ENCODE measurements around the gene RAB21. TPM values are rescaled to one million over a fixed set of nuclear protein-coding genes. Genes with fewer than 3 reads are reported as not detected.
"Not testable (repeated sequence)": the region's sequence is repeated elsewhere in the genome, so short reads cannot be mapped to it uniquely, and the experiment has no call there.

The RAB21 gene
- polyA plus RNA-seq, 1 donor from 2014 or later, result 16.2 TPM

- H3K36me3 Mint-ChIP-seq, result peaks cover 1% of the 10 kb centered on the region
- no peaks in the 10 kb centered on the region for H3K4me1 Mint-ChIP-seq
- H3K4me3 Mint-ChIP-seq, result no peak overlapping the region
- peaks cover 2 to 6% (median 5%) of the 10 kb centered on the region in 3 donors for H3K9me3 Mint-ChIP-seq
- no peaks in the 10 kb centered on the region for H3K27me3 Mint-ChIP-seq
- no peak overlapping the region for H3K27ac Mint-ChIP-seq
Observed at GRCh38 chr12:71799106-71799505, 44.4 kb downstream of the RAB21 start.

- no peak overlapping the region for H3K4me3 Mint-ChIP-seq
- H3K27ac Mint-ChIP-seq, result no peak overlapping the region
- peaks cover 1% of the 10 kb centered on the region for H3K36me3 Mint-ChIP-seq
- H3K9me3 Mint-ChIP-seq, result peaks cover 2 to 6% (median 5%) of the 10 kb centered on the region in 3 donors
- H3K27me3 Mint-ChIP-seq, result peaks cover 3% of the 10 kb centered on the region
- H3K4me1 Mint-ChIP-seq, result no peaks in the 10 kb centered on the region
Observed at GRCh38 chr12:71800177-71800576, 45.5 kb downstream of the RAB21 start.

GRCh38 chr12:71804505-71804904 is 49.8 kb downstream of the RAB21 start:
- Mint-ChIP-seq H3K4me3 (no peak overlapping the region), H3K27me3 (peaks cover 22% of the 10 kb centered on the region), H3K36me3 (peaks cover 1% of the 10 kb centered on the region), H3K9me3 (peaks cover 2 to 6% (median 3%) of the 10 kb centered on the region in 3 donors), H3K4me1 (no peaks in the 10 kb centered on the region), H3K27ac (no peak overlapping the region)

GRCh38 chr12:71810921-71811320 is 56.3 kb downstream of the RAB21 start:
- Mint-ChIP-seq H3K4me3 (no peak overlapping the region), H3K27me3 (peaks cover 20% of the 10 kb centered on the region), H3K27ac (no peak overlapping the region), H3K9me3 (no peaks in the 10 kb centered on the region), H3K36me3 (no peaks in the 10 kb centered on the region), H3K4me1 (no peaks in the 10 kb centered on the region)

GRCh38 chr12:71815242-71815641 is 60.6 kb downstream of the RAB21 start:
- not testable (repeated sequence) for H3K36me3 Mint-ChIP-seq, H3K27ac Mint-ChIP-seq, H3K4me1 Mint-ChIP-seq, H3K4me3 Mint-ChIP-seq, H3K27me3 Mint-ChIP-seq, H3K9me3 Mint-ChIP-seq

- H3K4me3 Mint-ChIP-seq, H3K36me3 Mint-ChIP-seq, H3K27ac Mint-ChIP-seq, H3K27me3 Mint-ChIP-seq, H3K4me1 Mint-ChIP-seq, H3K9me3 Mint-ChIP-seq: not testable (repeated sequence)
Observed at GRCh38 chr12:71822088-71822487, 67.4 kb downstream of the RAB21 start.

- H3K4me3 Mint-ChIP-seq, result no peak overlapping the region
- no peaks in the 10 kb centered on the region for H3K4me1 Mint-ChIP-seq
- peaks cover 0 to 6% (median 0%) of the 10 kb centered on the region in 3 donors for H3K9me3 Mint-ChIP-seq
- H3K27me3 Mint-ChIP-seq, result no peaks in the 10 kb centered on the region
- no peaks in the 10 kb centered on the region for H3K36me3 Mint-ChIP-seq
- no peak overlapping the region for H3K27ac Mint-ChIP-seq
Observed at GRCh38 chr12:71828813-71829212, 74.2 kb downstream of the RAB21 start.

GRCh38 chr12:71837356-71837755 is 82.7 kb downstream of the RAB21 start:
- Mint-ChIP-seq H3K4me3 (peak overlapping the region in 2 of 4 donors; percentile 6 to 92), H3K36me3 (no peaks in the 10 kb centered on the region), H3K4me1 (peaks cover 15 to 30% (median 30%) of the 10 kb centered on the region in 3 donors), H3K9me3 (peaks cover 0 to 2% (median 0%) of the 10 kb centered on the region in 3 donors), H3K27ac (peak overlapping the region in 1 of 3 donors; percentile 72), H3K27me3 (peaks cover 9% of the 10 kb centered on the region)

- H3K36me3 Mint-ChIP-seq, result no peaks in the 10 kb centered on the region
- H3K4me3 Mint-ChIP-seq, result peak overlapping the region in 2 of 4 donors; percentile 74 to 92
- peaks cover 16 to 31% (median 31%) of the 10 kb centered on the region in 3 donors for H3K4me1 Mint-ChIP-seq
- H3K27ac Mint-ChIP-seq, result peak overlapping the region; percentile 31 to 96 (median 68)
- H3K27me3 Mint-ChIP-seq, result peaks cover 9% of the 10 kb centered on the region
- H3K9me3 Mint-ChIP-seq, result no peaks in the 10 kb centered on the region
Observed at GRCh38 chr12:71838231-71838630, 83.6 kb downstream of the RAB21 start.

- Mint-ChIP-seq H3K4me1 (peaks cover 16 to 31% (median 31%) of the 10 kb centered on the region in 3 donors), H3K36me3 (no peaks in the 10 kb centered on the region), H3K27ac (peak overlapping the region; percentile 96 to 99 (median 99)), H3K4me3 (peak overlapping the region; percentile 91 to 97 (median 94)), H3K9me3 (no peaks in the 10 kb centered on the region), H3K27me3 (peaks cover 9% of the 10 kb centered on the region)
Observed at GRCh38 chr12:71838676-71839075, 84.0 kb downstream of the RAB21 start.

GRCh38 chr12:71840231-71840847 is 85.7 kb downstream of the RAB21 start:
- H3K27me3 Mint-ChIP-seq, result peaks cover 5% of the 10 kb centered on the region
- H3K27ac Mint-ChIP-seq, result peak overlapping the region; percentile 96 to 99 (median 99)
- H3K36me3 Mint-ChIP-seq, result no peaks in the 10 kb centered on the region
- H3K4me3 Mint-ChIP-seq, result peak overlapping the region; percentile 91 to 97 (median 94)
- no peaks in the 10 kb centered on the region for H3K9me3 Mint-ChIP-seq
- H3K4me1 Mint-ChIP-seq, result peaks cover 16 to 31% (median 31%) of the 10 kb centered on the region in 3 donors

GRCh38 chr12:71846322-71846940 is 91.8 kb downstream of the RAB21 start:
- no peaks in the 10 kb centered on the region for H3K9me3 Mint-ChIP-seq
- peak overlapping the region in 1 of 3 donors; percentile 34 for H3K27ac Mint-ChIP-seq
- H3K36me3 Mint-ChIP-seq, result peaks cover 2% of the 10 kb centered on the region
- H3K4me3 Mint-ChIP-seq, result peak overlapping the region in 1 of 4 donors; percentile 31
- peaks cover 8 to 20% (median 16%) of the 10 kb centered on the region in 3 donors for H3K4me1 Mint-ChIP-seq
- H3K27me3 Mint-ChIP-seq, result no peaks in the 10 kb centered on the region

GRCh38 chr12:71848212-71848611 is 93.5 kb downstream of the RAB21 start:
- H3K36me3 Mint-ChIP-seq, result peaks cover 11% of the 10 kb centered on the region
- no peak overlapping the region for H3K4me3 Mint-ChIP-seq
- no peak overlapping the region for H3K27ac Mint-ChIP-seq
- peaks cover 10 to 18% (median 12%) of the 10 kb centered on the region in 3 donors for H3K4me1 Mint-ChIP-seq
- H3K27me3 Mint-ChIP-seq, result no peaks in the 10 kb centered on the region
- H3K9me3 Mint-ChIP-seq, result peaks cover 1 to 8% (median 4%) of the 10 kb centered on the region in 3 donors

GRCh38 chr12:71849109-71849851 is 94.6 kb downstream of the RAB21 start:
- H3K4me3 Mint-ChIP-seq, result no peak overlapping the region
- H3K9me3 Mint-ChIP-seq, result peaks cover 2 to 13% (median 4%) of the 10 kb centered on the region in 3 donors
- no peaks in the 10 kb centered on the region for H3K27me3 Mint-ChIP-seq
- peak overlapping the region in 1 of 3 donors; percentile 33 for H3K27ac Mint-ChIP-seq
- H3K4me1 Mint-ChIP-seq, result peaks cover 11 to 27% (median 13%) of the 10 kb centered on the region in 3 donors
- peaks cover 14% of the 10 kb centered on the region for H3K36me3 Mint-ChIP-seq

All from IgD-negative memory B cell (primary cell).